Small intestine (tissue), 16 donors: ENCODE data around the gene ZNF420. TPM values are rescaled to one million over a fixed set of nuclear protein-coding genes. Genes with fewer than 3 reads are reported as not detected.
"Not testable (repeated sequence)": the region's sequence is repeated elsewhere in the genome, so short reads cannot be mapped to it uniquely, and the experiment has no call there.

Experiments used
- DNase-seq, 2 donors: peaks; one replicate each; pipeline versions ENCODE4 v3.0.0 to v3.0.0-alpha.2; 2013
- FAIRE-seq: peaks from 2 replicates; lab custom pipeline; 2012; peaks lifted over from hg19 to GRCh38; lab: Jason Lieb, UNC
- H3K27ac ChIP-seq, 3 donors: one replicate each; pipeline ENCODE4 v1.5.1; 2013; ENCODE audit warnings: low read length in 2 of 3, mild to moderate bottlenecking in 2 of 3, control low read depth in 1 of 3, inconsistent platforms in 1 of 3, low read depth in 1 of 3, moderate library complexity in 1 of 3
- H3K27me3 ChIP-seq, 3 donors: one replicate each; pipeline ENCODE4 v1.6.1; 2013; ENCODE audit warnings: low read length in 3 of 3, inconsistent platforms in 1 of 3; ENCODE audit not compliant: control insufficient read depth in 3 of 3, insufficient read depth in 3 of 3
- H3K36me3 ChIP-seq, 3 donors: one replicate each; pipeline ENCODE4 v1.6.1; 2013; ENCODE audit warnings: low read length in 3 of 3, inconsistent platforms in 1 of 3, low read depth in 1 of 3, mild to moderate bottlenecking in 1 of 3, moderate library complexity in 1 of 3; ENCODE audit not compliant: control insufficient read depth in 3 of 3, insufficient read depth in 2 of 3
- H3K4me1 ChIP-seq, 3 donors: one replicate each; pipeline ENCODE4 v1.6.1; 2013; ENCODE audit warnings: low read length in 2 of 3, inconsistent platforms in 1 of 3, low read depth in 1 of 3, mild to moderate bottlenecking in 1 of 3, moderate library complexity in 1 of 3; ENCODE audit not compliant: control insufficient read depth in 3 of 3, insufficient read depth in 2 of 3
- H3K4me3 ChIP-seq, 3 donors: one replicate each; pipeline ENCODE4 v1.5.1; 2013; ENCODE audit warnings: low read length in 3 of 3, control low read depth in 1 of 3, inconsistent platforms in 1 of 3, low read depth in 1 of 3, mild to moderate bottlenecking in 1 of 3, moderate library complexity in 1 of 3
- H3K9me3 ChIP-seq, 2 donors: one replicate each; pipeline ENCODE4 v1.6.1; 2013; ENCODE audit warnings: low read depth in 1 of 2, low read length in 1 of 2; ENCODE audit not compliant: control insufficient read depth in 2 of 2, insufficient read depth in 1 of 2
- WGBS, 3 donors: extraction: QIAGEN DNeasy Blood & Tissue Kit; methylation state at CpG; one replicate each; pipeline ENCODE4 v1.1.7; 2013; 5-methylcytosine and 5-hydroxymethylcytosine counted together
- long read RNA-seq, 10 donors: transcript quantifications; one replicate each; lab custom pipeline, GENCODE V29; 2026
- polyA plus RNA-seq, 4 donors: library from polyadenylated mRNA; stranded (reverse) in 3 of 4; unstranded in 1 of 4; fragments of 200-250 nt in 3 of 4; fragments of 120-200 nt in 1 of 4; gene quantifications; one replicate each; pipeline versions ENCODE4 v1.2.1 to v1.2.3, GENCODE V29; 2013
- donor health status: healthy with polysubstance abuse.
- donor health status: control.
- donor health status: control.
- donor health status: Bipolar disorder and iron deficiency.
- donor health status: healthy.

The ZNF420 gene
- 10 to 100 TPM in 1 of 4 donors, 1 to 10 TPM in 3; 2.7 to 11.4 (median 4.4) TPM for polyA plus RNA-seq
- long read RNA-seq, donor 1, transcript ZNF420-202 (5 exons, 3,535 nt), result major isoform, 6 of 76 reads
- long read RNA-seq, donor 1, partial matches to known transcripts, result 18 of 76 reads
- long read RNA-seq, donor 1, other reads (novel, unspliced or antisense), result 52 of 76 reads
- long read RNA-seq, donor 2, partial matches to known transcripts, result 0 of 1 reads
- long read RNA-seq, donor 2, other reads (novel, unspliced or antisense), result 0 of 1 reads
- long read RNA-seq, donor 3, partial matches to known transcripts, result 0 of 1 reads
- long read RNA-seq, donor 3, other reads (novel, unspliced or antisense), result 0 of 1 reads
- long read RNA-seq, donor 4, result 0 reads
- long read RNA-seq, donor 5, partial matches to known transcripts, result 0 of 1 reads
- long read RNA-seq, donor 5, other reads (novel, unspliced or antisense), result 0 of 1 reads
- long read RNA-seq, donor 6, partial matches to known transcripts, result 0 of 1 reads
- long read RNA-seq, donor 6, other reads (novel, unspliced or antisense), result 0 of 1 reads
- long read RNA-seq, donor 7, partial matches to known transcripts, result 0 of 1 reads
- long read RNA-seq, donor 7, other reads (novel, unspliced or antisense), result 0 of 1 reads
- long read RNA-seq, donor 8, partial matches to known transcripts, result 0 of 1 reads
- long read RNA-seq, donor 8, other reads (novel, unspliced or antisense), result 0 of 1 reads
- long read RNA-seq, donor 9, result 0 reads
- long read RNA-seq, donor 10, transcript ZNF420-202 (5 exons, 3,535 nt), result major isoform, 6 of 6 reads
- long read RNA-seq, donor 10, partial matches to known transcripts, result 0 of 6 reads
- long read RNA-seq, donor 10, other reads (novel, unspliced or antisense), result 0 of 6 reads

DNA sequence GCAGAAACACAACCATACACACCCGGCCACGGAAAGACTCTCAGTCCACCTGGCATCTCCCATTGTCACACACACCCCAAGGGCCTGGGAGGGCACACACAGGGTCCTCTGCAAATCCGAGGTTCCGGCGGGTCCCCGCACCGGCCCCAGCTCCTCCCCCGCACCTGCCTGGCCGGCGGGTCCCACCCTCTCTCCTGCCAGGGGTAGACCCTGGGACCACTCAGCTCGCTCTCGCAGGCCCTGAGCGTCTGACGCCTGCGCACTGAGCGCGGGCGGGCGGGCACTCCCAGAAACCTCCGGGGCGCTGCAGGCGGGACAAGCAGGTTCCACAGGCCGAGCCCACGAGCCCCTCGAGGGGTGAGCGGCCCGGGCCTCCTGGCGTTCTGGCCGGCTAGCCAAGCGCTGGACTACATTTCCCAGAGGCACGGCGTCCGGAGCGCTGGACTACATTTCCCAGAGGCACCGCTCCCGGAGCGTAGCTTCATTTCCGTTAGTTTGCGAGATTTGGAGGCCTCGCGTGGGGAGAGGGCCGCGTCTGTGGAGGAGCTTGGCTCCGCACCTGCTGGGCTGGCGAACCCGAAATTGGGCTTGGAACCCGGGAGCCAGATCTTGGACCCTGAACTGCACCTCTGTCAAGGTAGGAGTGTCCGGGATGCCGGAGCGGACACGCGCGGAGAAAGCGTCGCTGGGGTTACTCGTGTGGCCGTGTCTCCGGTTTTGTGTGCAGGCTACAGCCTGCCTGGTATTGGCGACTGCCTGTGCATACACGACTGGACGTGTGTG lies at the start of gene ZNF420:
Gene ZNF420, plus strand, starts transcription at position 500 of the 783 bp plus-strand sequence. CDS start 10,686 bp downstream, outside the sequence.
- WGBS, 3 donors, result 0 to 1% (median 1%) methylated on average over 60 to 61 of the region's 61 CpGs
- FAIRE-seq (no peak), DNase-seq (peak; percentile 94 to 98)
- Histone ChIP-seq H3K27ac (peak within 1 kb of the TSS; percentile 49 to 90 (median 59)), H3K4me3 (peak within 1 kb of the TSS; percentile 52 to 98 (median 53)), H3K36me3 (no peaks in the 10 kb centered on the region), H3K9me3 (peaks cover 0 to 17% of the 10 kb centered on the region in 2 donors), H3K4me1 (peaks cover 0 to 4% (median 4%) of the 10 kb centered on the region in 3 donors), H3K27me3 (no peaks in the 10 kb centered on the region)

DNA sequence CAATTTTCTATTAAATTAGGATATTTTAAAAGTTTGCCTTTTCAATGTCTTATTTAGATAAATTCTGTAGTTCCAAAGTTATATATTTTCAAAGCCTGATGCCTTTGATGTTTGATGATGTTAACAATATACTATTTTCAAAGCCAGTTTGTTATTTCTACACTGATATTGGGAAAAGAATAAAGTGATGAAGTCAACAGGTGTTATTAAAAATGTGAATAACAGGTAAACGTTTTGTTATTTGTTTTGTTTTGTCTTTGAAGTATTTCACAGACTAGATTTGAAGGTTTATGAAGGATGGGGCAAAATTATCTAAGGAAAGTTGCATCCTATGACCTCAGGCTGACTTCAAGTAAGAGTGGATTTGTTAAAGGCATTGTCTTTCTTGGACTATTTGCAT lies 33.1 kb upstream of the ZNF420 start:
- Histone ChIP-seq H3K36me3 (no peaks in the 10 kb centered on the region), H3K9me3 (peaks cover 1 to 15% of the 10 kb centered on the region in 2 donors), H3K4me3 (no peak overlapping the region), H3K27ac (no peak overlapping the region), H3K4me1 (no peaks in the 10 kb centered on the region), H3K27me3 (no peaks in the 10 kb centered on the region)
- DNase-seq (no peak), FAIRE-seq (no peak)
- 18 to 39% (median 25%) methylated on average over 1 of the region's 1 CpG for WGBS, 3 donors

- H3K9me3 ChIP-seq, result peaks cover 9 to 63% of the 10 kb centered on the region in 2 donors
- WGBS, 3 donors, result 94 to 95% (median 94%) methylated on average over 22 of the region's 22 CpGs
- no peak overlapping the region for H3K4me3 ChIP-seq
- no peaks in the 10 kb centered on the region for H3K36me3 ChIP-seq
- FAIRE-seq, result no peak
- DNase-seq, result no peak
- no peak overlapping the region for H3K27ac ChIP-seq
- no peaks in the 10 kb centered on the region for H3K27me3 ChIP-seq
- no peaks in the 10 kb centered on the region for H3K4me1 ChIP-seq
Measured at GRCh38 chr19:37055330-37055729, 22.9 kb upstream of the ZNF420 start.

- H3K36me3 ChIP-seq, result no peaks in the 10 kb centered on the region
- 92 to 96% (median 96%) methylated on average over 23 to 24 of the region's 24 CpGs for WGBS, 3 donors
- H3K27me3 ChIP-seq, result no peaks in the 10 kb centered on the region
- H3K9me3 ChIP-seq, result peaks cover 9 to 70% of the 10 kb centered on the region in 2 donors
- no peak overlapping the region for H3K27ac ChIP-seq
- H3K4me3 ChIP-seq, result no peak overlapping the region
- DNase-seq, result no peak
- H3K4me1 ChIP-seq, result no peaks in the 10 kb centered on the region
- FAIRE-seq, result no peak
Measured at GRCh38 chr19:37056776-37057175, 21.5 kb upstream of the ZNF420 start.

DNA sequence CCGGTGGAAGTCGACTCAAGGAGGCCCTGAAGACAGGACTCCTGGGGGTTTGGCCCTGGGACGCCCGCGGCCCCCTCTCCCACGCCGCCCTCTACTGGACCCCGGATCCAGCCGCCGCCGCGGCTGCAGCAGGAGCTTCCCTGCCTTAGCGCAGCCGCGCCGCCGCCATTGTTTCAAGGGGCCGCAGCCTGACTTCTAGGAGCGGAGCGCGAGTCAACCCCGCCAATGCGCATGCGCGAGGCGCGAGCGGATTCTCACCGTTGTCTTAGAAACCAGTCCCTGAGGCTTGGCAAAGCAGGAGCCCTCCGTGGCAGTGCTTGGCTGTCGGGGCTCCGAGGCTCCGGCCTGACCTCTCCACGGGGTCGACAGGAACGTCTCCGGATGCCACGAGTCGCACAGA lies 19.1 kb upstream of the ZNF420 start:
- Histone ChIP-seq H3K9me3 (peaks cover 9 to 67% of the 10 kb centered on the region in 2 donors), H3K27me3 (no peaks in the 10 kb centered on the region), H3K4me3 (no peak overlapping the region), H3K27ac (no peak overlapping the region), H3K4me1 (no peaks in the 10 kb centered on the region), H3K36me3 (no peaks in the 10 kb centered on the region)
- WGBS, 3 donors, result 47 to 75% (median 72%) methylated on average over 39 of the region's 39 CpGs
- DNase-seq (no peak), FAIRE-seq (no peak)

DNA sequence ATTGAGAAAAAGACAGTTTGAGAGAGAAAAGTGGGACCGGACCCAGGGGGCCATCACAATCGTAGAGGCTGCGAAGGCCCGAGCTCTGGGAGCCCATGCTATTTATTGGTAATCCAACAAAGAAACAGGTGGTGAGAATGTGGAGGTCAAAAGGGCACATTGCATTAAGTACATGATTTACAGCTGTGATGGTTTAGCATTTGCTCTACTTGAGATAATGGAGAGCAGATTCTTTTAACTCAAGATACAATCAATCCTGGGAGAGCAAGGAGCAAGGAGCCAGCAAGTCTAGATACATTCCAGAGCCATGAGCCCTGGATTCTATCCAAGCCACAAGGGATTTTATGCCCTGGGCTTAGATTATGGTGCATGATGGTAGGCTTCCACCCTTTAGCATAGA lies 13.3 kb upstream of the ZNF420 start:
- not testable (repeated sequence) for H3K27ac ChIP-seq, H3K36me3 ChIP-seq, FAIRE-seq, H3K4me3 ChIP-seq, DNase-seq, H3K4me1 ChIP-seq, H3K27me3 ChIP-seq
- peaks cover 0 to 21% of the 10 kb centered on the region in 2 donors for H3K9me3 ChIP-seq
- WGBS, 3 donors, result 72 to 79% (median 78%) methylated on average over 4 of the region's 4 CpGs

- Histone ChIP-seq H3K4me1 (peaks cover 0 to 4% (median 2%) of the 10 kb centered on the region in 3 donors), H3K36me3 (no peaks in the 10 kb centered on the region), H3K27me3 (no peaks in the 10 kb centered on the region), H3K9me3 (peaks cover 0 to 6% of the 10 kb centered on the region in 2 donors), H3K4me3 (no peak overlapping the region), H3K27ac (no peak overlapping the region)
- DNase-seq (no peak), FAIRE-seq (no peak)
Measured at GRCh38 chr19:37074111-37074510, 4.1 kb upstream of the ZNF420 start.
